Endodermal cell (in vitro differentiated cells): ENCODE data around the gene VMP1. TPM values are rescaled to one million over a fixed set of nuclear protein-coding genes. Genes with fewer than 3 reads are reported as not detected.

ENCODE experiments used
- DNase-seq: peaks from one replicate; pipeline ENCODE4 v3.0.0-alpha.2; 2017
- H3K27ac ChIP-seq: 2 replicates; pipeline ENCODE4 v1.5.1; 2013; ENCODE audit warnings: mild to moderate bottlenecking, low read depth, low read length, moderate library complexity
- H3K27me3 ChIP-seq: 2 replicates; pipeline ENCODE4 v1.6.1; 2013; ENCODE audit warnings: mild to moderate bottlenecking, low read length, moderate library complexity; ENCODE audit not compliant: insufficient read depth, control insufficient read depth, poor library complexity, severe bottlenecking
- H3K36me3 ChIP-seq: 2 replicates; pipeline ENCODE4 v1.7.0; 2013; ENCODE audit warnings: mild to moderate bottlenecking, low read length, moderate library complexity; ENCODE audit not compliant: control insufficient read depth, insufficient read depth
- H3K4me1 ChIP-seq: one replicate; pipeline ENCODE4 v1.7.0; 2013; ENCODE audit warnings: low read length; ENCODE audit not compliant: control insufficient read depth, insufficient read depth
- H3K4me3 ChIP-seq: 2 replicates; pipeline ENCODE4 v1.5.1; 2013; ENCODE audit warnings: mild to moderate bottlenecking, low read length, moderate library complexity
- H3K9ac ChIP-seq: 2 replicates; pipeline ENCODE4 v1.6.1; 2013; ENCODE audit warnings: mild to moderate bottlenecking, low read length, moderate library complexity; ENCODE audit not compliant: poor library complexity, severe bottlenecking; ENCODE audit errors: extremely low read depth
- H3K9me3 ChIP-seq: 2 replicates; pipeline ENCODE4 v1.6.1; 2013; ENCODE audit warnings: mild to moderate bottlenecking, low read length, moderate library complexity; ENCODE audit not compliant: control insufficient read depth
- H3K27ac Mint-ChIP-seq: 2 replicates; pipeline ENCODE4 v1.8.0; 2020; ENCODE audit warnings: mixed read lengths
- H3K27me3 Mint-ChIP-seq: 2 replicates; pipeline ENCODE4 v1.8.0; 2021; ENCODE audit warnings: mild to moderate bottlenecking, mixed read lengths; ENCODE audit not compliant: insufficient read depth
- H3K36me3 Mint-ChIP-seq: 2 replicates; pipeline ENCODE4 v1.8.0; 2020; ENCODE audit warnings: low read depth, mixed read lengths
- H3K4me1 Mint-ChIP-seq: 2 replicates; pipeline ENCODE4 v1.8.0; 2020; ENCODE audit warnings: mixed read lengths
- H3K4me3 Mint-ChIP-seq: 2 replicates; pipeline ENCODE4 v1.8.0; 2020; ENCODE audit warnings: mild to moderate bottlenecking, moderate library complexity, mixed read lengths
- H3K9me3 Mint-ChIP-seq: 2 replicates; pipeline ENCODE4 v1.8.0; 2020; ENCODE audit warnings: mild to moderate bottlenecking, mixed read lengths
- WGBS, 2 experiments: methylation state at CpG; one replicate each; pipeline versions ENCODE4 v1.1.5 to v1.1.7; 2013; ENCODE audit warnings: missing lambda C conversion rate in 2 of 2, mixed read lengths in 1 of 2; ENCODE audit not compliant: insufficient coverage in 1 of 2, insufficient read length in 1 of 2; 5-methylcytosine and 5-hydroxymethylcytosine counted together
- total RNA-seq, 2 donors: library from RNA; stranded (reverse); fragmentation: NEBNext Ultra II Directional in 1 of 2; extraction: Animal tissue kit (Norgen Biotek cat#: 25700) in 1 of 2; gene quantifications; 2 replicates in 1 of 2; 3 replicates in 1 of 2; pipeline ENCODE4 v1.2.1, GENCODE V29; 2021
- TF ChIP-seq, protein P1 (sequence below): fragments of 200-600 bp; sonication (generic); conservative IDR thresholded peaks from 2 replicates; pipeline ENCODE4 v1.5.0; 2021; ENCODE audit warnings: antibody characterized with exemption, mild to moderate bottlenecking

The VMP1 gene
- total RNA-seq, 2 donors from 2014 or later, result 67.9 to 69.9 TPM

GRCh38 chr17:59859444-59860025 lies 152.1 kb downstream of the VMP1 start:
- Mint-ChIP-seq H3K27ac (no peak overlapping the region), H3K27me3 (no peaks in the 10 kb centered on the region), H3K4me1 (peaks cover 3% of the 10 kb centered on the region), H3K9me3 (no peaks in the 10 kb centered on the region), H3K36me3 (peaks cover 35% of the 10 kb centered on the region), H3K4me3 (no peak overlapping the region)
- Histone ChIP-seq H3K9ac (no peak overlapping the region), H3K4me3 (no peak overlapping the region), H3K27ac (no peak overlapping the region), H3K36me3 (peaks cover 25% of the 10 kb centered on the region), H3K4me1 (no peaks in the 10 kb centered on the region), H3K9me3 (no peaks in the 10 kb centered on the region), H3K27me3 (no peaks in the 10 kb centered on the region)
- DNase-seq, result no peak
- TF ChIP-seq, protein P1, sequence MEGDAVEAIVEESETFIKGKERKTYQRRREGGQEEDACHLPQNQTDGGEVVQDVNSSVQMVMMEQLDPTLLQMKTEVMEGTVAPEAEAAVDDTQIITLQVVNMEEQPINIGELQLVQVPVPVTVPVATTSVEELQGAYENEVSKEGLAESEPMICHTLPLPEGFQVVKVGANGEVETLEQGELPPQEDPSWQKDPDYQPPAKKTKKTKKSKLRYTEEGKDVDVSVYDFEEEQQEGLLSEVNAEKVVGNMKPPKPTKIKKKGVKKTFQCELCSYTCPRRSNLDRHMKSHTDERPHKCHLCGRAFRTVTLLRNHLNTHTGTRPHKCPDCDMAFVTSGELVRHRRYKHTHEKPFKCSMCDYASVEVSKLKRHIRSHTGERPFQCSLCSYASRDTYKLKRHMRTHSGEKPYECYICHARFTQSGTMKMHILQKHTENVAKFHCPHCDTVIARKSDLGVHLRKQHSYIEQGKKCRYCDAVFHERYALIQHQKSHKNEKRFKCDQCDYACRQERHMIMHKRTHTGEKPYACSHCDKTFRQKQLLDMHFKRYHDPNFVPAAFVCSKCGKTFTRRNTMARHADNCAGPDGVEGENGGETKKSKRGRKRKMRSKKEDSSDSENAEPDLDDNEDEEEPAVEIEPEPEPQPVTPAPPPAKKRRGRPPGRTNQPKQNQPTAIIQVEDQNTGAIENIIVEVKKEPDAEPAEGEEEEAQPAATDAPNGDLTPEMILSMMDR, result peak; percentile 41
- 84% methylated on average over 2 of the region's 2 CpGs; no CpG with 5 or more reads in 1 of the 2 experiments for WGBS, 2 experiments

DNA sequence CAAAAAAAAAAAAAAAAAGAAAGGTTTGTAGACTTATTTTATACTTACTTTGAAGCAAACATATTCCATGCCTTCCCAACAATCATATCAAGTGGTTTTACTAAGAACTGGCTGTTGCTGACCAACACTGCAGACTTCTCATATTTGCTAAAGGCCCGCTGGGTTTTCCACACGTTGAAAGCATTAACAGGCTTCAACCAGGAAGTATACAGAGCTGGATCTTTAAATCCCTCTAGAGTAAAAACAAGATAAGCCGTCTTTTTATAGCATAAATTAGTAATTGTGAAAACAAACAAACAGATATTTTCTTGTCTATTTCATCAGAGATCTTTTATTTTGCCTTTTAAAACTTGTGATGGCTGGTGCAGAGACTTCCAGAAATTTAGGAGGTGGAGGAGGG lies 156.2 kb downstream of the VMP1 start:
- Histone ChIP-seq H3K4me1 (no peaks in the 10 kb centered on the region), H3K36me3 (peaks cover 25% of the 10 kb centered on the region), H3K27me3 (no peaks in the 10 kb centered on the region), H3K4me3 (no peak overlapping the region), H3K27ac (no peak overlapping the region), H3K9me3 (no peaks in the 10 kb centered on the region), H3K9ac (no peak overlapping the region)
- no peak for DNase-seq
- H3K27ac Mint-ChIP-seq, result no peak overlapping the region
- H3K4me3 Mint-ChIP-seq, result no peak overlapping the region
- H3K9me3 Mint-ChIP-seq, result no peaks in the 10 kb centered on the region
- no peaks in the 10 kb centered on the region for H3K27me3 Mint-ChIP-seq
- H3K4me1 Mint-ChIP-seq, result no peaks in the 10 kb centered on the region
- WGBS, 2 experiments, result 93 to 100% methylated on average over 2 to 3 of the region's 3 CpGs
- TF ChIP-seq, protein P1, result no peak
- H3K36me3 Mint-ChIP-seq, result peaks cover 45% of the 10 kb centered on the region

- TF ChIP-seq, protein P1, result no peak
- H3K27me3 ChIP-seq, result no peaks in the 10 kb centered on the region
- no peaks in the 10 kb centered on the region for H3K27me3 Mint-ChIP-seq
- H3K4me1 ChIP-seq, result no peaks in the 10 kb centered on the region
- no peaks in the 10 kb centered on the region for H3K9me3 ChIP-seq
- H3K27ac Mint-ChIP-seq, result no peak overlapping the region
- H3K4me1 Mint-ChIP-seq, result peaks cover 8% of the 10 kb centered on the region
- no peak overlapping the region for H3K4me3 Mint-ChIP-seq
- H3K27ac ChIP-seq, result no peak overlapping the region
- peaks cover 28% of the 10 kb centered on the region for H3K36me3 Mint-ChIP-seq
- no peak for DNase-seq
- WGBS, 2 experiments, result 92 to 100% methylated on average over 1 of the region's 1 CpG
- peaks cover 7% of the 10 kb centered on the region for H3K36me3 ChIP-seq
- no peak overlapping the region for H3K9ac ChIP-seq
- H3K4me3 ChIP-seq, result no peak overlapping the region
- no peaks in the 10 kb centered on the region for H3K9me3 Mint-ChIP-seq
These were observed 162.4 kb downstream of the VMP1 start for GRCh38 chr17:59869941-59870218.
